Psoas muscle (tissue), 8 donors: Measurements from ENCODE around the gene PRSS38. TPM values are rescaled to one million over a fixed set of nuclear protein-coding genes. Genes with fewer than 3 reads are reported as not detected.

Source experiments
- ATAC-seq, 4 donors: fragments of 200-7000 bp; cut with Tn5 transposase; one replicate each; pipeline ENCODE4 v1.9.1; 2020; ENCODE audit warnings: moderate library complexity in 3 of 4, mild to moderate bottlenecking in 2 of 4
- DNase-seq, 2 donors: peaks; one replicate each; pipeline ENCODE4 v3.0.0-alpha.2; 2020
- H3K27ac ChIP-seq: fragments of 200-600 bp; one replicate; pipeline ENCODE4 v1.8.0; 2022
- H3K27me3 ChIP-seq, 3 donors: fragments of 200-600 bp in 1 of 3; one replicate each; pipeline versions ENCODE4 v1.6.1 to v1.8.0; 2013 to 2022; ENCODE audit warnings: low read length in 2 of 3, mild to moderate bottlenecking in 2 of 3, moderate library complexity in 1 of 3; ENCODE audit not compliant: insufficient read depth in 3 of 3
- H3K36me3 ChIP-seq, 2 donors: fragments of 200-600 bp in 1 of 2; one replicate each; pipeline versions ENCODE4 v1.6.1 to v1.8.0; 2013 to 2022; ENCODE audit warnings: low read depth in 1 of 2, mild to moderate bottlenecking in 1 of 2, moderate library complexity in 1 of 2; ENCODE audit not compliant: insufficient read depth in 1 of 2
- H3K4me1 ChIP-seq: fragments of 200-600 bp; one replicate; pipeline ENCODE4 v1.8.0; 2022
- H3K4me3 ChIP-seq: fragments of 200-600 bp; one replicate; pipeline ENCODE4 v1.8.0; 2022; ENCODE audit warnings: mild to moderate bottlenecking
- H3K9me3 ChIP-seq: fragments of 200-600 bp; one replicate; pipeline ENCODE4 v1.8.0; 2022
- CTCF ChIP-seq: fragments of 200-600 bp; IDR thresholded peaks from one replicate; pipeline ENCODE4 v1.8.0; 2022; ENCODE audit warnings: antibody characterized with exemption
- WGBS, 3 donors: extraction: QIAGEN DNeasy Blood & Tissue Kit; methylation state at CpG; one replicate each; pipeline versions ENCODE4 v1.1.6 to v1.1.7; 2013; 5-methylcytosine and 5-hydroxymethylcytosine counted together
- intact Hi-C, 2 donors: fragments of 100-400 bp; cut with DNase I; formaldehyde crosslinking; loops; one replicate each; pipeline versions ENCODE4 v1.11.0 to v1.14.2; 2022
- polyA plus RNA-seq, 3 donors: library from polyadenylated mRNA; stranded (reverse); fragments of 200-250 nt; gene quantifications; one replicate each; pipeline ENCODE4 v1.2.3, GENCODE V29; 2013
- total RNA-seq, 4 donors: library from RNA; stranded (reverse); fragmentation: NEBNext Ultra II Directional in 2 of 4; extraction: Animal tissue kit (Norgen Biotek cat#: 25700) in 2 of 4; gene quantifications; one replicate each; pipeline versions ENCODE4 v1.2.1 to v1.2.4, GENCODE V29; 2021 to 2023
- donor health status: healthy with polysubstance abuse.
- donor health status: DM: no; HTN: no; CAD: no; lungs with moderate emphysema.
- donor health status: Bipolar disorder and iron deficiency.
- donor health status: healthy.
- donor health status: DM: yes; HTN: yes; CAD: no.
- donor health status: DM: no; HTN: no; CAD: no.
- donor health status: DM: no; HTN: no; CAD: no.
- donor health status: DM: yes; HTN: yes; CAD: no.

Gene PRSS38
- total and polyA plus RNA-seq, 7 donors: not detected

- TF ChIP-seq CTCF: no peak
- intact Hi-C loops: no loop called here
- H3K4me1 ChIP-seq: no peaks in the 10 kb centered on the region
- no peak overlapping the region for H3K27ac ChIP-seq
- H3K27me3 ChIP-seq: no peaks in the 10 kb centered on the region
- no peak overlapping the region for H3K4me3 ChIP-seq
- H3K9me3 ChIP-seq: no peaks in the 10 kb centered on the region
- 71 to 90% (median 86%) methylated on average over 3 of the region's 3 CpGs for WGBS, 3 donors
- DNase-seq: no peak
- no peaks in the 10 kb centered on the region for H3K36me3 ChIP-seq
- ATAC-seq: no peak
These were observed 13.3 kb downstream of the PRSS38 start for GRCh38 chr1:227828786-227829185.

GRCh38 chr1:227838181-227838580 is 22.7 kb downstream of the PRSS38 start:
- Histone ChIP-seq H3K36me3 (no peaks in the 10 kb centered on the region), H3K27ac (no peak overlapping the region), H3K4me3 (no peak overlapping the region), H3K9me3 (no peaks in the 10 kb centered on the region), H3K4me1 (no peaks in the 10 kb centered on the region), H3K27me3 (no peaks in the 10 kb centered on the region)
- intact Hi-C loops: no loop called here
- ATAC-seq: no peak
- no peak for DNase-seq
- TF ChIP-seq CTCF: no peak
- 81 to 91% (median 83%) methylated on average over 7 of the region's 7 CpGs for WGBS, 3 donors

- Histone ChIP-seq H3K27ac (no peak overlapping the region), H3K4me3 (no peak overlapping the region), H3K4me1 (no peaks in the 10 kb centered on the region), H3K27me3 (no peaks in the 10 kb centered on the region), H3K9me3 (no peaks in the 10 kb centered on the region), H3K36me3 (no peaks in the 10 kb centered on the region)
- intact Hi-C loops: no loop called here
- 55 to 63% (median 63%) methylated on average over 9 of the region's 9 CpGs for WGBS, 3 donors
- DNase-seq (no peak), ATAC-seq (no peak)
- TF ChIP-seq CTCF: no peak
These were observed 25.6 kb downstream of the PRSS38 start for GRCh38 chr1:227841096-227841495.

- 87 to 90% (median 88%) methylated on average over 5 of the region's 5 CpGs for WGBS, 3 donors
- peaks cover 5% of the 10 kb centered on the region for H3K9me3 ChIP-seq
- H3K4me3 ChIP-seq: no peak overlapping the region
- H3K36me3 ChIP-seq: no peaks in the 10 kb centered on the region
- intact Hi-C loops: no loop called here
- no peaks in the 10 kb centered on the region for H3K4me1 ChIP-seq
- H3K27ac ChIP-seq: no peak overlapping the region
- DNase-seq: no peak
- no peak for ATAC-seq
- no peak for TF ChIP-seq CTCF
- no peaks in the 10 kb centered on the region for H3K27me3 ChIP-seq
These were observed 29.1 kb downstream of the PRSS38 start for GRCh38 chr1:227844320-227845146.

- Histone ChIP-seq H3K36me3 (no peaks in the 10 kb centered on the region), H3K27ac (no peak overlapping the region), H3K4me1 (no peaks in the 10 kb centered on the region), H3K9me3 (peaks cover 5% of the 10 kb centered on the region), H3K27me3 (no peaks in the 10 kb centered on the region), H3K4me3 (no peak overlapping the region)
- no peak for TF ChIP-seq CTCF
- WGBS, 3 donors: 85 to 96% (median 87%) methylated on average over 3 of the region's 3 CpGs
- DNase-seq (no peak), ATAC-seq (no peak)
- intact Hi-C loops: no loop called here
These were observed 29.6 kb downstream of the PRSS38 start for GRCh38 chr1:227845147-227845458.
